Right lobe of liver (tissue), 6 donors: ENCODE data around the gene GPR176. TPM values are rescaled to one million over a fixed set of nuclear protein-coding genes. Genes with fewer than 3 reads are reported as not detected.

Experiments used
- ATAC-seq, 4 donors: fragments of 200-7000 bp; cut with Tn5 transposase; one replicate each; pipeline ENCODE4 v1.9.1; 2020; ENCODE audit warnings: mild to moderate bottlenecking in 4 of 4, moderate library complexity in 4 of 4
- DNase-seq, 3 donors: peaks; one replicate each; pipeline ENCODE4 v3.0.0-alpha.2; 2020
- H3K27ac ChIP-seq, 3 donors: fragments of 200-600 bp; one replicate each; pipeline ENCODE4 v1.8.0; 2022
- H3K27me3 ChIP-seq, 2 donors: fragments of 200-600 bp; one replicate each; pipeline ENCODE4 v1.8.0; 2022
- H3K36me3 ChIP-seq, 4 donors: fragments of 200-600 bp; sonication (generic) in 1 of 4; one replicate each; pipeline versions ENCODE4 v1.5.1 to v1.8.0; 2017 to 2022; ENCODE audit warnings: control low read depth in 1 of 4
- H3K4me1 ChIP-seq, 4 donors: fragments of 200-600 bp; sonication (generic) in 1 of 4; one replicate each; pipeline versions ENCODE4 v1.5.1 to v1.8.0; 2017 to 2022; ENCODE audit warnings: control low read depth in 1 of 4
- H3K4me3 ChIP-seq, 3 donors: fragments of 200-600 bp; one replicate each; pipeline ENCODE4 v1.8.0; 2022
- H3K9me3 ChIP-seq, 4 donors: fragments of 200-600 bp; sonication (generic) in 1 of 4; one replicate each; pipeline versions ENCODE4 v1.5.1 to v1.8.0; 2017 to 2022; ENCODE audit warnings: control low read depth in 1 of 4
- POLR2A ChIP-seq: fragments of 450-650 bp; IDR thresholded peaks from one replicate; pipeline ENCODE4 v1.6.1; 2017; ENCODE audit warnings: antibody characterized with exemption, mild to moderate bottlenecking
- WGBS: methylation state at CpG from one replicate; pipeline ENCODE4 v1.1.6; 2018; ENCODE audit warnings: low coverage, low lambda C conversion rate; ENCODE audit not compliant: insufficient coverage; ENCODE audit errors: missing lambda C conversion rate; 5-methylcytosine and 5-hydroxymethylcytosine counted together
- intact Hi-C, 2 donors: fragments of 100-400 bp; cut with DNase I; formaldehyde crosslinking; loops; one replicate each; pipeline versions ENCODE4 v1.11.2 to v1.14.1; 2022
- total RNA-seq, 6 experiments: library from RNA; depleted of rRNA in 2 of 6; stranded (reverse); fragments of >200 nt in 2 of 6; fragmentation: NEBNext Ultra II Directional in 3 of 6; extraction: Animal tissue kit (Norgen Biotek cat#: 25700) in 3 of 6; gene quantifications; one replicate each; pipeline versions ENCODE4 v1.1.0 to v1.2.4, GENCODE V29; 2016 to 2023
- TF ChIP-seq, protein P1 (sequence below), 4 donors: fragments of 200-600 bp in 3 of 4; fragments of 450-650 bp in 1 of 4; IDR thresholded peaks; one replicate each; pipeline versions ENCODE4 v1.5.1 to v1.8.0; 2016 to 2022; ENCODE audit warnings: antibody characterized with exemption in 4 of 4, mild to moderate bottlenecking in 2 of 4
- donor health status: DM: no; HTN: yes; CAD: no.
- donor health status: DM: no; HTN: no; CAD: no.
- donor health status: DM: no; HTN: no; CAD: no.
- donor health status: DM: no; HTN: yes; CAD: no.
- donor health status: DM: no; HTN: yes; CAD: no.

GPR176 gene
- total RNA-seq, 6 experiments from 2014 or later = 0.59 to 2.1 (median 1.3) TPM

DNA sequence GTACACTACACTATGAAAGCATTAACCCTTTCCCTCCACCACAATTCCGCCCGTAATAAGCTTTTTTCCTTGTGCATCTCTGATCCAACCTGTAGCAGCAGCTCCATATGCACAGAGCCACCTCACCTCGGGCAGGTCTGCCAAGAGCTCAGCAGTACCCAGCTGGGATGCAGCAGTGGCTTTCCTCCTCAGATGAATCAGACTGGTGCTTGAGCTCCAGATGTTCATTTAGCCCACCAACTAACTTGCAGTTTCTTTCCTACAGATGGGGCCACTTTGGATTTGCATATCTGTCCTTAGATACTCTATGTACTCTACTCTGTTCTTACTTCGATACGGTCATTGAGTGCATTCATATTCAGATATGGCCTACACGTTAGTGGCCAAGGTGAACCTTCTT is 122.7 kb downstream of the GPR176 start:
- WGBS = 75% methylated on average over 6 of the region's 6 CpGs
- DNase-seq (no peak), ATAC-seq (no peak)
- intact Hi-C loops = loop anchor here in 1 of 2 donors (10.0 kb wide), 1 partner anchor 77 kb away; no protein-coding TSS in a partner anchor
- TF ChIP-seq POLR2A = no peak
- TF ChIP-seq, protein P1, sequence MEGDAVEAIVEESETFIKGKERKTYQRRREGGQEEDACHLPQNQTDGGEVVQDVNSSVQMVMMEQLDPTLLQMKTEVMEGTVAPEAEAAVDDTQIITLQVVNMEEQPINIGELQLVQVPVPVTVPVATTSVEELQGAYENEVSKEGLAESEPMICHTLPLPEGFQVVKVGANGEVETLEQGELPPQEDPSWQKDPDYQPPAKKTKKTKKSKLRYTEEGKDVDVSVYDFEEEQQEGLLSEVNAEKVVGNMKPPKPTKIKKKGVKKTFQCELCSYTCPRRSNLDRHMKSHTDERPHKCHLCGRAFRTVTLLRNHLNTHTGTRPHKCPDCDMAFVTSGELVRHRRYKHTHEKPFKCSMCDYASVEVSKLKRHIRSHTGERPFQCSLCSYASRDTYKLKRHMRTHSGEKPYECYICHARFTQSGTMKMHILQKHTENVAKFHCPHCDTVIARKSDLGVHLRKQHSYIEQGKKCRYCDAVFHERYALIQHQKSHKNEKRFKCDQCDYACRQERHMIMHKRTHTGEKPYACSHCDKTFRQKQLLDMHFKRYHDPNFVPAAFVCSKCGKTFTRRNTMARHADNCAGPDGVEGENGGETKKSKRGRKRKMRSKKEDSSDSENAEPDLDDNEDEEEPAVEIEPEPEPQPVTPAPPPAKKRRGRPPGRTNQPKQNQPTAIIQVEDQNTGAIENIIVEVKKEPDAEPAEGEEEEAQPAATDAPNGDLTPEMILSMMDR (IDR thresholded peaks at IDR 0.05) = no peak
- no peaks in the 10 kb centered on the region for H3K27me3 ChIP-seq
- no peaks in the 10 kb centered on the region for H3K4me1 ChIP-seq
- H3K27ac ChIP-seq = no peak overlapping the region
- H3K4me3 ChIP-seq = no peak overlapping the region
- no peaks in the 10 kb centered on the region for H3K9me3 ChIP-seq
- no peaks in the 10 kb centered on the region for H3K36me3 ChIP-seq

DNA sequence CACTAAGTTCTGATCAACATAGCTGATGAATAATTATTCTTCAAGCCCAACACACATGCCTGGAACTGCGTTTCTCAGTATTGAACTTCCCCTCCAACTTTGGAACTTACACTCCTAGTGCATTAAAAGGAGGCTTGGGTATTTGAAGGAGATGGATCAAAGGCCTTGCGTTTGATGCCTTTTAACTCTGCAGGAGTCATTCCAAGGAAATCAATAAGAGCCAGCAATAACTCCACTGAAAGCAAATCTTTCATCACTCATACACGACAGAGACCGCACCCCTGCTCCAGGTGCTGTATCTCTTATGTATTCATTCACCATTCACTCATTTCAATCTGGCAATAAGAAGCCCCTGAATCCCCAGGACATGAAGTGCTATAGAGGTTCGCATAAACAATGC is 123.5 kb downstream of the GPR176 start:
- Histone ChIP-seq H3K36me3 (no peaks in the 10 kb centered on the region), H3K4me1 (no peaks in the 10 kb centered on the region), H3K27ac (no peak overlapping the region), H3K9me3 (no peaks in the 10 kb centered on the region), H3K27me3 (no peaks in the 10 kb centered on the region), H3K4me3 (no peak overlapping the region)
- no peak for TF ChIP-seq POLR2A
- TF ChIP-seq, protein P1 (IDR thresholded peaks at IDR 0.05) = no peak
- intact Hi-C loops = loop anchor here in 1 of 2 donors (10.0 kb wide), 1 partner anchor 78 kb away; no protein-coding TSS in a partner anchor
- ATAC-seq = no peak
- no peak for DNase-seq
- WGBS = 74% methylated on average over 5 of the region's 5 CpGs

DNA sequence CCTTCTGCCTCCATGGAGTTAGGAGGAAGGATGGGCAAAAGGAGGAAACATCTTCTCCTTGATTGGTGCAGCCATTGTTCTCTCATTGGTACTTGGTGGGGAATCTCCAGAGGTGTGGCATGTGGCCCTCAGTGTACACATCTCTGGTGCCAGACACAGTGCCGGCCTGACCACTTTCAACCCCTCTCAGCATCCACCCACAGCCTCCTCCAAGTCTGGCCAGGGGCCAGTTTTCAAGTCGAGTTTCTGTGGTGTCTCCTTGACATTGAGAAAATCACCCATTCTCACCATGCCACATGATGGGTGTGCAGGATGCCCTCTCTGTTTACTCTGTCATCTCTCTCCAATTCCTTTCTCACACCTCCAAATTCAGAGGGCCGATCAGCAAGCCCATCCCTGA is 124.6 kb downstream of the GPR176 start:
- H3K36me3 ChIP-seq = no peaks in the 10 kb centered on the region
- H3K27me3 ChIP-seq = no peaks in the 10 kb centered on the region
- DNase-seq (no peak), ATAC-seq (no peak)
- H3K4me1 ChIP-seq = no peaks in the 10 kb centered on the region
- no peak for TF ChIP-seq POLR2A
- TF ChIP-seq, protein P1 (IDR thresholded peaks at IDR 0.05) = no peak
- 55% methylated on average over 2 of the region's 3 CpGs for WGBS
- no peaks in the 10 kb centered on the region for H3K9me3 ChIP-seq
- no peak overlapping the region for H3K4me3 ChIP-seq
- no peak overlapping the region for H3K27ac ChIP-seq
- intact Hi-C loops = loop anchor here in 1 of 2 donors (10.0 kb wide), 1 partner anchor 79 kb away; no protein-coding TSS in a partner anchor

DNA sequence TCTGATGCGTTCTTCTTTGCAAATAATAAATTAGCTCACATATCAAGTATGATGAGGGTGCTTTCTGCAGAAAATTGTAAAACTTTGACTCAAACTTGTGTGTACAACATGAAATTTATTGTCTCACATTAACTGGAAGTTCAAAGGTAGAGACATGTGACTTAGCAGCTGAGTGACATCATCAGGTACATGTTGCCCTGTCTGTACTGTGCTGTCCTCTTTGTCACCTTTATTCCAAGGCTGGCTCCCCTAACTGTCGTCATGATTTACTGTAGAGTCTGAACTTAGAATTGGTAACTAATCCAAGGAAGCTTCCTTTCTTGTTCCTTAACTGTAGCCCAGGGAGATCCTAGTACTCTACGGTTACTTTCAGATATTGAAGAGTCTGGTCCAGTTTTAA is 125.1 kb downstream of the GPR176 start:
- 66% methylated on average over 3 of the region's 3 CpGs for WGBS

More for the DNA sequence above, 125.1 kb downstream of the GPR176 start:
- ATAC-seq (peak in 1 of 4 donors; percentile 64), DNase-seq (no peak)
- TF ChIP-seq, protein P1 (IDR thresholded peaks at IDR 0.05) = no peak
- no peak for TF ChIP-seq POLR2A
- Histone ChIP-seq H3K4me3 (no peak overlapping the region), H3K27ac (no peak overlapping the region), H3K9me3 (no peaks in the 10 kb centered on the region), H3K27me3 (no peaks in the 10 kb centered on the region), H3K36me3 (no peaks in the 10 kb centered on the region), H3K4me1 (no peaks in the 10 kb centered on the region)
- intact Hi-C loops = loop anchor here (5.0 to 10.0 kb wide), 2 partner anchors 77 to 80 kb away; no protein-coding TSS in a partner anchor
